MCF 10A (cell line): ENCODE data around the gene TMEM163. TPM values are rescaled to one million over a fixed set of nuclear protein-coding genes. Genes with fewer than 3 reads are reported as not detected.

Experiments
- BruUV-seq: library from RNA; stranded (reverse); fragments of 400-500 nt; replicated peaks from 2 replicates; lab custom pipeline; 2021; lab: Mats Ljungman, UMichigan
- CTCF ChIA-PET: fragments of 300-600 bp; sonication (Branson Sonifier 250); formaldehyde crosslinking; extraction: SDS; loops from one replicate; lab custom pipeline; 2021; ENCODE audit warnings: antibody characterized with exemption, inconsistent platforms; lab: Yijun Ruan, JAX
- POLR2A ChIA-PET: fragments of 300-600, 350-650 bp; sonication (Branson Sonifier 250); formaldehyde crosslinking; extraction: SDS; loops from one replicate; lab custom pipeline; 2020; ENCODE audit warnings: antibody characterized with exemption, inconsistent platforms; lab: Yijun Ruan, JAX
- DNase-seq: peaks from one replicate; pipeline ENCODE4 v3.0.0-alpha.2; 2018; ENCODE audit not compliant: unreplicated experiment
- H3K27ac Mint-ChIP-seq: one replicate; pipeline ENCODE4 v1.8.0; 2022; ENCODE audit warnings: mild to moderate bottlenecking, low read depth, mixed read lengths; ENCODE audit not compliant: unreplicated experiment
- H3K27me3 Mint-ChIP-seq: one replicate; pipeline ENCODE4 v1.8.0; 2022; ENCODE audit warnings: mixed read lengths; ENCODE audit not compliant: insufficient read depth, unreplicated experiment
- H3K36me3 Mint-ChIP-seq: one replicate; pipeline ENCODE4 v1.8.0; 2022; ENCODE audit warnings: mild to moderate bottlenecking, moderate library complexity, mixed read lengths; ENCODE audit not compliant: insufficient read depth, unreplicated experiment
- H3K4me1 Mint-ChIP-seq: one replicate; pipeline ENCODE4 v1.8.0; 2022; ENCODE audit warnings: mixed read lengths; ENCODE audit not compliant: insufficient read depth, unreplicated experiment
- H3K4me3 Mint-ChIP-seq: one replicate; pipeline ENCODE4 v1.8.0; 2022; ENCODE audit warnings: mild to moderate bottlenecking, moderate library complexity, mixed read lengths; ENCODE audit not compliant: unreplicated experiment
- H3K9me3 Mint-ChIP-seq: one replicate; pipeline ENCODE4 v1.8.0; 2022; ENCODE audit warnings: mixed read lengths; ENCODE audit not compliant: unreplicated experiment
- CTCF ChIP-seq: fragments of 200-600 bp; IDR thresholded peaks from one replicate; pipeline ENCODE4 v1.8.0; 2022; ENCODE audit warnings: antibody characterized with exemption, mild to moderate bottlenecking; ENCODE audit not compliant: unreplicated experiment
- intact Hi-C: fragments of 100-400 bp; cut with micrococcal nuclease; formaldehyde crosslinking; loops from 2 replicates; pipeline ENCODE4 v1.14.1; 2022
- total RNA-seq: library from RNA; stranded (reverse); gene quantifications from 2 replicates; pipeline ENCODE4 v1.2.3, GENCODE V29; 2022

The TMEM163 gene
- total RNA-seq, 1 experiment from 2014 or later = not detected

GRCh38 chr2:134594399-134594798, 124.4 kb downstream of the TMEM163 start:
- no peak for TF ChIP-seq CTCF
- peaks cover 17% of the 10 kb centered on the region for H3K9me3 Mint-ChIP-seq
- intact Hi-C loops = no loop called here
- no peak overlapping the region for H3K27ac Mint-ChIP-seq
- DNase-seq = no peak
- ChIA-PET POLR2A (no interaction called here), CTCF (no interaction called here)
- H3K4me3 Mint-ChIP-seq = no peak overlapping the region
- H3K36me3 Mint-ChIP-seq = no peaks in the 10 kb centered on the region
- H3K27me3 Mint-ChIP-seq = no peaks in the 10 kb centered on the region
- no TSS peak for BruUV-seq
- no peaks in the 10 kb centered on the region for H3K4me1 Mint-ChIP-seq

- TF ChIP-seq CTCF = no peak
- DNase-seq = no peak
- H3K27ac Mint-ChIP-seq = no peak overlapping the region
- H3K4me3 Mint-ChIP-seq = no peak overlapping the region
- no peaks in the 10 kb centered on the region for H3K27me3 Mint-ChIP-seq
- intact Hi-C loops = no loop called here
- peaks cover 25% of the 10 kb centered on the region for H3K9me3 Mint-ChIP-seq
- ChIA-PET POLR2A (no interaction called here), CTCF (interaction anchor here (0.6 kb wide), 1 partner anchor 1068 kb away, joined by 4 read pairs; no protein-coding TSS in a partner anchor)
- no peaks in the 10 kb centered on the region for H3K36me3 Mint-ChIP-seq
- no TSS peak for BruUV-seq
- no peaks in the 10 kb centered on the region for H3K4me1 Mint-ChIP-seq
Observed at GRCh38 chr2:134593519-134593918, 125.3 kb downstream of the TMEM163 start.

GRCh38 chr2:134592377-134592776, 126.4 kb downstream of the TMEM163 start:
- no peak overlapping the region for H3K4me3 Mint-ChIP-seq
- H3K27ac Mint-ChIP-seq = no peak overlapping the region
- ChIA-PET POLR2A (interaction anchor here (0.6 kb wide), 1 partner anchor 1797 kb away, joined by 3 read pairs; no protein-coding TSS in a partner anchor), CTCF (no interaction called here)
- no peaks in the 10 kb centered on the region for H3K4me1 Mint-ChIP-seq
- intact Hi-C loops = no loop called here
- no peak for TF ChIP-seq CTCF
- H3K9me3 Mint-ChIP-seq = peaks cover 19% of the 10 kb centered on the region
- H3K36me3 Mint-ChIP-seq = no peaks in the 10 kb centered on the region
- DNase-seq = no peak
- no TSS peak for BruUV-seq
- no peaks in the 10 kb centered on the region for H3K27me3 Mint-ChIP-seq

- Mint-ChIP-seq H3K27ac (no peak overlapping the region), H3K27me3 (no peaks in the 10 kb centered on the region), H3K9me3 (peaks cover 19% of the 10 kb centered on the region), H3K36me3 (no peaks in the 10 kb centered on the region), H3K4me3 (no peak overlapping the region), H3K4me1 (no peaks in the 10 kb centered on the region)
- CTCF ChIA-PET = interaction anchor here (0.7 kb wide), 1 partner anchor 146 kb away, joined by 4 read pairs; no protein-coding TSS in a partner anchor
- BruUV-seq = no TSS peak
- POLR2A ChIA-PET = no interaction called here
- intact Hi-C loops = no loop called here
- TF ChIP-seq CTCF = no peak
- DNase-seq = no peak
Observed at GRCh38 chr2:134591526-134591925, 127.3 kb downstream of the TMEM163 start.
